ENCODE data around the gene MTR.
A peak's percentile ranks its signal among the peaks of the same experiment; 100 is the strongest.

MTR gene

GRCh38 chr1:236795035-236795756, at the start of gene MTR:
TSS of gene MTR (plus strand) at chr1:236795292. CDS start at chr1:236795704, 412 bp downstream.
- peak; percentile 85 to 92 for DNase-seq (ENCODE audit: low read depth in 2 of 2, low spot score in 1 of 2)

GRCh38 chr1:236746785-236747184, 48.3 kb upstream of the MTR start:
- DNase-seq (ENCODE audit: low read depth in 2 of 2, low spot score in 1 of 2): no peak

- no peak for DNase-seq (ENCODE audit: low read depth in 2 of 2, low spot score in 1 of 2)
These were observed 47.6 kb upstream of the MTR start for GRCh38 chr1:236747311-236747985.

- no peak for DNase-seq (ENCODE audit: low read depth in 2 of 2, low spot score in 1 of 2)
These were observed 46.7 kb upstream of the MTR start for GRCh38 chr1:236748268-236748870.

- DNase-seq (ENCODE audit: low read depth in 2 of 2, low spot score in 1 of 2): no peak
These were observed 44.2 kb upstream of the MTR start for GRCh38 chr1:236750928-236751327.

GRCh38 chr1:236751385-236751784, 43.7 kb upstream of the MTR start:
- no peak for DNase-seq (ENCODE audit: low read depth in 2 of 2, low spot score in 1 of 2)

GRCh38 chr1:236751935-236752334, 43.2 kb upstream of the MTR start:
- DNase-seq (ENCODE audit: low read depth in 2 of 2, low spot score in 1 of 2): no peak

- DNase-seq (ENCODE audit: low read depth in 2 of 2, low spot score in 1 of 2): no peak
These were observed 41.6 kb upstream of the MTR start for GRCh38 chr1:236753516-236753915.

- no peak for DNase-seq (ENCODE audit: low read depth in 2 of 2, low spot score in 1 of 2)
These were observed 41.1 kb upstream of the MTR start for GRCh38 chr1:236753964-236754363.

- DNase-seq (ENCODE audit: low read depth in 2 of 2, low spot score in 1 of 2): no peak
These were observed 40.4 kb upstream of the MTR start for GRCh38 chr1:236754525-236755210.

GRCh38 chr1:236757640-236758039, 37.5 kb upstream of the MTR start:
- DNase-seq (ENCODE audit: low read depth in 2 of 2, low spot score in 1 of 2): no peak

GRCh38 chr1:236759252-236759859, 35.7 kb upstream of the MTR start:
- DNase-seq (ENCODE audit: low read depth in 2 of 2, low spot score in 1 of 2): no peak

- DNase-seq (ENCODE audit: low read depth in 2 of 2, low spot score in 1 of 2): no peak
These were observed 34.6 kb upstream of the MTR start for GRCh38 chr1:236760480-236760879.

- DNase-seq (ENCODE audit: low read depth in 2 of 2, low spot score in 1 of 2): no peak
These were observed 34.1 kb upstream of the MTR start for GRCh38 chr1:236760986-236761385.

GRCh38 chr1:236761397-236762132, 33.5 kb upstream of the MTR start:
- DNase-seq (ENCODE audit: low read depth in 2 of 2, low spot score in 1 of 2): no peak

- DNase-seq (ENCODE audit: low read depth in 2 of 2, low spot score in 1 of 2): no peak
These were observed 32.7 kb upstream of the MTR start for GRCh38 chr1:236762410-236762809.

GRCh38 chr1:236765831-236766230, 29.3 kb upstream of the MTR start:
- no peak for DNase-seq (ENCODE audit: low read depth in 2 of 2, low spot score in 1 of 2)

- DNase-seq (ENCODE audit: low read depth in 2 of 2, low spot score in 1 of 2): no peak
These were observed 28.6 kb upstream of the MTR start for GRCh38 chr1:236766506-236766905.

GRCh38 chr1:236767276-236767675, 27.8 kb upstream of the MTR start:
- DNase-seq (ENCODE audit: low read depth in 2 of 2, low spot score in 1 of 2): no peak

- DNase-seq (ENCODE audit: low read depth in 2 of 2, low spot score in 1 of 2): no peak
These were observed 26.5 kb upstream of the MTR start for GRCh38 chr1:236768601-236769000.

- no peak for DNase-seq (ENCODE audit: low read depth in 2 of 2, low spot score in 1 of 2)
These were observed 21.2 kb upstream of the MTR start for GRCh38 chr1:236773919-236774318.

All from stimulated activated CD8-positive, alpha-beta memory T cell treated with anti-CD3 and anti-CD28 coated beads, Interleukin-4, amount 100 ng/mL, for 1 hour (primary cell).